Cortex of kidney (tissue), 1 donor: ENCODE data around the gene CPLX1.

Source experiments
- DNase-seq: peaks from one replicate; lab custom pipeline; 2025; lab: John Stamatoyannopoulos, UW

CPLX1 gene

DNA sequence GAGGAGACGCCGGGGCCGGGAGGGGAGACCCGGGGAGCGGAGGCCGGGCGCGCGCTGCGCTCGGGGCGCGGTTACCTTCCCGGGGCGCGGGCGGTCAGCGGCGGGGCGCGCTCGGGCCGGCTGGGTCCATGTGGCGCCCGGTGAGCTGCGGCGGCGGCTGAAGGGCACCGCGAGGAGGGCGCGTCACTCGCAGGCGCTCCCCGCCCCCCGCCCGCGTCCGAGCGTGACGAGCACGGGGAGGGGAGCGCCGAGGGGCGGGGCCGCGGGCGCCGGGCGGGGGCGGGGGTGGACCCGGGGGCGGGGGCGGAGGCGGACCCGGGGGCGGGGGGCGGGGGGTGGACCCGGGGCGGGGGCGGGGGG is at the start of gene CPLX1:
CPLX1 (minus strand) TSS at position 159 of the 360 bp plus-strand sequence. CDS start 1,607 bp downstream, outside the sequence.
- DNase-seq, result no peak

DNA sequence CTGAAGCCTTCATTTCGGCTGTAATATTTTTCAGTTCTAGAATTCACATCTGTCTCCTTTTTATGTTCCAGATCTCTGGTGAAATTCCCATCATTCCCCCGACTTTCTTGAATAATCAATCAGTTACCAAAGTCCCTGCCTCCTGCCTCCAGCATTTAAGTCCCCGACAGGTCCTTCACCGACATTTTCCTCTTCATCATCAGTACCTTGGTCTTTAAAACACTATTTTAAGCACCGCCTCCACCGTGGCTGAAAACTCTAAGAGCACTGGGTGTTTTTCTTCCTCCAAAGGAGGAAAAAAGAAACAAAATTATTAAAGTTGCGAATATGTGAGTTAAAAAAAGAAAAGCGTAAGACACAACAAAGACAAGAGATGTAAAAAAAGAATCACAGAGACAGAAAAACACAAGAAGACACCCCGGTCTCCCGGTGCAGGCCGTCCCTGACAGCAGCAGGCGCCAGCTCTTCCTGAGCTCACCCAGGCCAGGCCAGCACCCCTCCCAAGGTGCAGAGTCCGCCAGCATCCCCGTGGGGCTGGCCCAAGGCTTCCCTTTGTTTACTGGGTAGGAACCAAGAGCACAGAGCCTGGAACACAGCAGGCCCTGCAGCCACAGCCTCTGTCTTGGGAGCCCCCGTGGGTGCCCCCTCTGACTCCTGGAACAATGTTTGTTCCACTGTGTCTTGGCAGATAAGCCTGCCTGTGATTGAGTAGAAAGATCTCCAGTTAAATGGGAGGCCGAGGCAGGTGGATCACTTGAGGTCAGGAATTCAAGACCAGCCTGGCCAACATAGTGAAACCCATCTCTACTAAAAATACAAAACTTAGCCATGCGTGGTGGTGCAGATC is 49.3 kb upstream of the CPLX1 start:
- DNase-seq, result no peak

DNA sequence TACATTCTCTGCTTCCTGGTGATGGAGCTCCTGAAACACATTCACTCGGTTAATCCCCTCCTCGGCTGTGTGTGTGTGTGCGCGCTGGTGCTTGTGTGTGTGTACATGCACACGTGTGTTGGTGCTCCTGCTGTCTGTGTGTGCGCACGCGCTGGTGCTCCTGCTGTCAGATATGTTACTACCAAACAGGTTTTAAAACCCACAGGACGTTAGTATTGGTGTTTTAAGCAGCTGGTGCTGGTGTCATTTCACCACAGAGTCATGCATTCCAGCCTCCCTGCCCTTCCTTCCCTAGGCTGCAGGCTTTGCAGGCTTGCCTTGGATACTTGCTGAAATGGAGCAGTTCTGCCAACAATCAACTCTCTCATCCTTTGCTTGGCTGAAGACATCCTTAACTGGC is 48.1 kb upstream of the CPLX1 start:
- DNase-seq, result no peak

GRCh38 chr4:872241-872981 is 46.5 kb upstream of the CPLX1 start:
- no peak for DNase-seq

- DNase-seq, result no peak
These were observed 45.6 kb upstream of the CPLX1 start for GRCh38 chr4:871484-871883.

- no peak for DNase-seq
These were observed 45.0 kb upstream of the CPLX1 start for GRCh38 chr4:870951-871350.

GRCh38 chr4:869776-870175 is 43.8 kb upstream of the CPLX1 start:
- no peak for DNase-seq

- no peak for DNase-seq
These were observed 42.5 kb upstream of the CPLX1 start for GRCh38 chr4:868421-868820.

DNA sequence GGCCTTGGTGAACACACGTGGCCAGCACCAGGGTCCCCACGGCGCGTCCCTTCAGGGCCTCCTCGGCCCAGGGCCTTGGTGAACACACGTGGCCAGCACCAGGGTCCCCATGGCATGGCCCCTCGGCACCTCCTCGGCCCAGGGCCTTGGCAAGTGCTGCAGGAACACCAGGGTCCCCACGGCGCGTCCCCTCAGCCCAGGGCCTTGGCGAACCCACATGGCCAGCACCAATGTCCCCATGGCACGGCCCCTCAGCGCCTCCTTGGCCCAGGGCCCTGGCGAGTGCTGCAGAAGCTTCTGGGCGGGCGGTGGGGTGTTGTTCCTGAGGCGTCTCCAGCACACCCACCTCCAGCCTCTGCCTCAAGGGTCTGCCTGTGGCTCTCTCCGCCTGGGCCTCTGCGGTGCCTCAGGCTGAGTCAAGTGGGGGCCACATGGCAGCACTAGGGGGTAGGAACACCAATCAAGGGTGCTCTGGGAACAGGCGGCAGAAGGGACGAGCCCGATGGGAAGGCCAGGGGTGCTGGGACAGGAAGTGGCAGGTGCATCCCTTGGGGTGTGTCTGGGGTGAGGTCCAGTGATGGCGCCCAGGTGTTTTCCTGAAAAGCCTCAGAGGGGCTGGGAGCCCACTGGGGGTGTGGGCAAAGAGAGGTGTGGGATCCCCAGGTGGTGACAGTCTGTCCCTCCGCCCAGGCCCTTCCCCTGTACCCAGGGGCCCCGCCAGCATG is 41.8 kb upstream of the CPLX1 start:
- DNase-seq, result no peak

DNA sequence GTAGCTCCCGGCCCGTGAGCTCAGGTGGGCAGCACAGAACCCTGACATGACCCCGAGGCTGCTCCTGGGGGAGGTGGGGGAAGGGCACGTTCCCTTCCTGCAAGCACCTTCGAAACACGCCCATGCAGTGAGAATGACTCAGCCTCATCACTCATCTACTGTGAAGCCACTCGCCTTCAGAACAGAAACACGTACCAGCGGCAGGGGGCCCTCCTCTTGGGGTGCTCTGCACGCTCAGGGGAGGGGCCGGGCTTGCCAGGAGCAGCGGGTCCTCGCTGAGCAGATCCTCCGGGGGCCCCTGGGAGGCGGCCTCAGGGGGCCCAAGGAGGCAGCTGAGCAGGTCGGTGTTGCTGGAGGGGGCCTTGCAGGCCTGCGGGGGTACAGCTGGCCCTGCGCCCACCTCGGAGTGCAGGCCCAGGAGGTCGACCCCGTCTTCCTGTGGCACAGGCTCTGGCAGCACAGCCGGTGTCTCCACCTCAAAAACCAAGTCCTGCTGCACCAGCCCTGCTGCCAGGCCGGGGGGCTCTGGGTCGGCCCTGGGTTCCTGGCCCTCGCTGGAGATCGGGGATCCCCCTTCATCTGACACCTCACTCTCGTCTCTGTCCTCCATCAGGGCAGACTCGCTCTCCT is 40.9 kb upstream of the CPLX1 start:
- DNase-seq, result no peak

GRCh38 chr4:866068-866760 is 40.3 kb upstream of the CPLX1 start:
- DNase-seq, result no peak

DNA sequence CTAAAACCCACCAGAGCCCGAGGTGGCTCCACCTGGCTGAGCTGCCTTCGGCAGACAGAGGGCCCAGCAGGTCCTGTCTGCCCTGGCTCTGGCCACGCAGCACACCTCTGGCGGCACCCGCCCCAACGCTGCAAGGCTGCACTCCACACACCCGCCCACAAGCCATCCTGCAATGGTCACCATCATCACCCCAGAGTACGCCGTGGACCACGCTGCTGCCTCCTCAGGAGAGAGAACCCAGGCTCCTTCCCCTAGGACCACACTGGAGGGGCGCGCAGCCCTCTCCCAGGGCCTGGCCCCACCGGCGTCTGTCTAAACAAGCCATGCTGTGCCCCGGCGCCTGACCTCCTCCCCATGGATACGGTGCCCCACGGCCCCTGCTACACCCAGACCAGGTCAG is 39.6 kb upstream of the CPLX1 start:
- no peak for DNase-seq

DNA sequence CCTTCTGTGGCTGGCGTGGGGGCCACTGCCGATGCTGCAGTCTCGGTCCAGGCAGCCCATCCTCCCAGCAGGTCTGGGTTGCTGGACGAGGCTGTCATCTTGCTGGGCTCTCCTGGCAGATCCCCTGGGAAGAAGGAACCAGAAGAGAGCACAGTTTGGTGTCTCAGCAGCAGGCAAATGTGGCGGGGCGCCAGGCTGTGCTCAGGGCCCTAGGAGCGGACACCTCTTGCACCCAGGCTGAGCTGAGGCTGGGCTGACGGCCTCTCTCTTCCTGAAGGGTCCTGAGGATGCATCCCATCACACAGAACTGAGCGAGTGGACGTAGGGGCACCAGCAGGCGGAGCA is 39.2 kb upstream of the CPLX1 start:
- DNase-seq, result no peak

DNA sequence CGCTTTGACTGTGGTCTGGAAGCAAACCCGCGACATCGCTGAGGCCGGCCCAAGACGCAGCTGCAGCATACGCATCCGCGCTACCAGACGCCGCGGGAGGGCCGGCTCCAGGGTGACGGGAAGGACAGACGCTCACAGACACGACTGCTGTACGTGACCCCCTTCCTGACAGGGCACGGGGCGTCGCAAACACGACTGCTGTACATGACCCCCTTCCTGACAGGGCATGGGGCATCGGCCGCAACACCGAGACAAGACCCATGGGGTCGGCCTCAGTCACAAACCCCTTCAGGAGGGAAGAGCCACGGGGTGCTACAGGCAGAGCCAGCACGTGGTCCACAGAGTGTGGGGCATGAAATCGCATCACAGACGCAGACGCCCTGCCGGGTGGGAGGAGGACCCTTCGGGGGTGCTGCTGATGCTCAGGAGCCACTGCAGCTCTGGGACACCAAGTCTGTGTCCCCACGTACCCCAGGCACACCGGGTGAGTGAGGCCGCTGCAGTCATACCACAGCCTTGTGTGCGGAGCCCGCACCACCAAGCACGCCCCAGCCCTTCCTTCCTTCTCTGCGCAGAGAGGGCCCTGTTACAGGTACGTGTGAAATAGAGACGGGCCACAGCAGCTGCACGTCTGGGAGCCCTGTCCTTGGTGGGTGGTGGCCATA is 38.7 kb upstream of the CPLX1 start:
- DNase-seq, result no peak

GRCh38 chr4:860561-860960 is 34.6 kb upstream of the CPLX1 start:
- no peak for DNase-seq

- DNase-seq, result no peak
These were observed 33.6 kb upstream of the CPLX1 start for GRCh38 chr4:859496-859895.

DNA sequence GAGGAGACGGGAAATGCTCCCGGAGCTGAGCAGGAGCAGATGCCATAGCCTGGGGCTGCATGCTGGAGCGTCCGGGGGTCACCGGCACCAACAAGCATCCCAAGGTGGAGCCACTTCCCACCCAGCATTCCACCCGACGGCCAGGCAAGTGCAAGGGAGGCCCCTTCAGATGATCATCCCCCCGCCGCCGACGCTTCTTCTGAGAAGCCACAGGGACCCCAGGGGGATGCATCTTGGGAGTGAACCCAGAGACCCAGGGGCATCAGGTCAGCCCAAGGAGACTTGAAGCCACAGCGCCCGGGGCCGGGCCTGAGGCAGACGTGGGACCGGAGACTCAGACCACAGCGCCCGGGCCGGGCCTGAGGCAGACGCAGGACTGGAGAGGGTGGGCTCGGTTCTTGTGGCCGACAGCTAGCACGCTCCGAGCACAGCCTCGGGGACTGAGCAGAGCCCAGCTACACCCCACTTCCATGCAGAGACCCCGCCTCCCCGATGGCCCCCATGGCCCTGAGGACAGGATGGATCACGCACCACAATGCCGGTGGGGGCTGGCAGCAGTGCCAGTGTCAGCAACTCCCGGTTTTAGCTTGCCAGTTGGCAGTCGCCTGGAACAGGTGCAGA is 33.0 kb upstream of the CPLX1 start:
- no peak for DNase-seq

DNA sequence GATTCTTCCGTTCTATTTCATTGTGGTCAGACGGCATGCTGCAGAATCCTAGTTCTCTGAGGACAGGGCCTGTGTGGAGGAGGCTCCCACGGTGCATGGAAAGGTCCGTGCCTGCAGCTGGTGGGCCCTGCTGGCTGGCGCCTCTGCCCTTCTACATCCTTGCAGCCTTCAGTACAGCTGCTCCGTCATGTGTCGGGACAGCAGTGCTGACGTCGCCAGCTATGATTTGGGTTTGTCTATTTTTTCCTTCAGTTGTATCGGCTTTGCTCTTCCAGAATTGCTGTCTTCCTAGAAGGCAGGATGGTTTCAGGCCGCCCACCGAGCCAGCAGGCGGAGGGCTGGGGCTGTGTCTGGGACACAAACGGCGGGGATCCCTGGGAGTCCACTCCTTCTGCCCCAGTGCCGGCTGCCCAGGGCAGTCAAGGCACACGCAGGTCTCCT is 32.1 kb upstream of the CPLX1 start:
- no peak for DNase-seq

GRCh38 chr4:857461-857860 is 31.5 kb upstream of the CPLX1 start:
- DNase-seq, result no peak

DNA sequence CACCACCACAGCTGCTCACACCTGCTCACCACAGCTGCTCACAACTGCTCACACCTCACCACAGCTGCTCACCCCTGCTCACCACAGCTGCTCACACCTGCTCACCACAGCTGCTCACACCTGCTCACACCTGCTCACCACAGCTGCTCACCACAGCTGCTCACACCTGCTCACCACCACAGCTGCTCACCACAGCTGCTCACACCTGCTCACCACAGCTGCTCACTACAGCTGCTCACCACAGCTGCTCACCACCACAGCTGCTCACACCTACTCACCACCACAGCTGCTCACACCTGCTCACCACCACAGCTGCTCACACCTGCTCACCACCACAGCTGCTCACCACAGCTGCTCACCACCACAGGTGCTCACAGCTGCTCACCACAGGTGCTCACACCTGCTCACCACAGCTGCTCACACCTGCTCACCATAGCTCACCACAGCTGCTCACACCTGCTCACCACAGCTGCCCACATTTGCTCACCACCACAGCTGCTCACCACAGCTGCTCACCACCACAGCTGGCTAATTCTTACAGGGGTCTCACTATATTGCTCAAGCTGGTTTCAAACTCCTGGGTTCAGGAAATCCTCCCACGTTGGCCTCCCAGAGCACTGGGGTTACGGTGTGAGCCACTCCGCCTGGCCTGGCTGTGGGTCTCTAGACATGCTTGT is 30.4 kb upstream of the CPLX1 start:
- DNase-seq, result no peak
